Caco-2 (cell line): ENCODE data around the gene PNMA5. TPM values are rescaled to one million over a fixed set of nuclear protein-coding genes. Genes with fewer than 3 reads are reported as not detected.

Source experiments
- Bru-seq: library from RNA; stranded (reverse); fragments of 400-500 nt; gene quantifications from one replicate; lab custom pipeline; 2021; lab: Mats Ljungman, UMichigan
- BruChase-seq, 2 experiments: library from RNA; stranded (reverse); fragments of 400-500 nt; gene quantifications; one replicate each; lab custom pipeline; 2021; lab: Mats Ljungman, UMichigan
- BruUV-seq: library from RNA; stranded (reverse); fragments of 400-500 nt; replicated peaks from 2 replicates; lab custom pipeline; 2021; lab: Mats Ljungman, UMichigan
- CTCF ChIA-PET: fragments of 300-600 bp; sonication (Branson Sonifier 250); formaldehyde crosslinking; loops from one replicate; lab custom pipeline; 2022; ENCODE audit warnings: antibody characterized with exemption; lab: Charles Lee
- POLR2A ChIA-PET: fragments of 300-600 bp; sonication (Branson Sonifier 250); formaldehyde crosslinking; loops from one replicate; lab custom pipeline; 2022; ENCODE audit warnings: antibody characterized with exemption; lab: Charles Lee
- DNase-seq, 2 experiments: peaks; one replicate each; pipeline versions ENCODE4 v3.0.0 to v3.0.0-alpha.2; 2020 to 2022
- H3K27me3 ChIP-seq: replicated peaks from 2 replicates; pipeline ENCODE4 v1.6.0; 2011; ENCODE audit warnings: low read length; ENCODE audit not compliant: control insufficient read depth, insufficient read depth
- H3K36me3 ChIP-seq: 2 replicates; pipeline ENCODE4 v1.5.1; 2011; ENCODE audit warnings: low read length; ENCODE audit not compliant: control insufficient read depth, insufficient read depth
- H3K4me1 ChIP-seq: fragments of 250-450 bp; sonication (Bioruptor Pico); 2 replicates; pipeline ENCODE4 v1.5.1; 2020; ENCODE audit warnings: mild to moderate bottlenecking
- H3K4me3 ChIP-seq: 2 replicates; pipeline ENCODE4 v1.5.1; 2011; ENCODE audit warnings: low read depth, mild to moderate bottlenecking, control low read depth, low read length
- H3K9me3 ChIP-seq: fragments of 250-450 bp; sonication (Bioruptor Pico); 2 replicates; pipeline ENCODE4 v1.5.1; 2020; ENCODE audit warnings: mild to moderate bottlenecking, moderate library complexity
- H3K27ac Mint-ChIP-seq: one replicate; pipeline ENCODE4 v1.8.0; 2022; ENCODE audit warnings: mixed read lengths; ENCODE audit not compliant: unreplicated experiment
- H3K27me3 Mint-ChIP-seq: one replicate; pipeline ENCODE4 v1.8.0; 2022; ENCODE audit warnings: mixed read lengths; ENCODE audit not compliant: insufficient read depth, unreplicated experiment
- H3K36me3 Mint-ChIP-seq: one replicate; pipeline ENCODE4 v1.8.0; 2022; ENCODE audit warnings: mild to moderate bottlenecking, mixed read lengths; ENCODE audit not compliant: insufficient read depth, unreplicated experiment
- H3K4me1 Mint-ChIP-seq: one replicate; pipeline ENCODE4 v1.8.0; 2022; ENCODE audit warnings: low read depth, mixed read lengths; ENCODE audit not compliant: unreplicated experiment
- H3K4me3 Mint-ChIP-seq: one replicate; pipeline ENCODE4 v1.8.0; 2022; ENCODE audit warnings: mild to moderate bottlenecking, moderate library complexity, mixed read lengths; ENCODE audit not compliant: unreplicated experiment
- H3K9me3 Mint-ChIP-seq: one replicate; pipeline ENCODE4 v1.8.0; 2022; ENCODE audit warnings: mixed read lengths; ENCODE audit not compliant: unreplicated experiment
- intact Hi-C: fragments of 100-400 bp; cut with micrococcal nuclease; formaldehyde crosslinking; loops from one replicate; pipeline ENCODE4 v1.10.0; 2022; ENCODE audit not compliant: unreplicated experiment
- long read RNA-seq: library from polyadenylated mRNA; stranded (forward); transcript quantifications from one replicate; pipeline ENCODE4 v2.0.0, GENCODE V29; 2022
- total RNA-seq: library from RNA; stranded (reverse); gene quantifications from 2 replicates; pipeline ENCODE4 v1.2.3, GENCODE V29; 2022
- TF ChIP-seq, protein P1 (sequence below), 2 experiments: fragments of 200-600 bp in 1 of 2; IDR thresholded peaks; 1 replicate in 1 of 2; 2 replicates in 1 of 2; pipeline versions ENCODE4 v1.5.1 to v1.8.0; 2011 to 2022; ENCODE audit warnings: antibody characterized with exemption in 1 of 2, control low read depth in 1 of 2, inconsistent platforms in 1 of 2, low read depth in 1 of 2, low read length in 1 of 2, mild to moderate bottlenecking in 1 of 2, moderate library complexity in 1 of 2; ENCODE audit not compliant: insufficient read depth in 1 of 2, severe bottlenecking in 1 of 2, unreplicated experiment in 1 of 2

PNMA5 gene
- total RNA-seq = not detected in 2 replicates
- Bru-seq, nascent RNA = not detected
- BruChase-seq, experiment 1, labeled RNA remaining after a 2-hour chase = percentile 11 among the genes with signal in this experiment
- percentile 12 among the genes with signal in this experiment for BruChase-seq, experiment 2, labeled RNA remaining after a 6-hour chase
- long read RNA-seq = 0 reads

DNA sequence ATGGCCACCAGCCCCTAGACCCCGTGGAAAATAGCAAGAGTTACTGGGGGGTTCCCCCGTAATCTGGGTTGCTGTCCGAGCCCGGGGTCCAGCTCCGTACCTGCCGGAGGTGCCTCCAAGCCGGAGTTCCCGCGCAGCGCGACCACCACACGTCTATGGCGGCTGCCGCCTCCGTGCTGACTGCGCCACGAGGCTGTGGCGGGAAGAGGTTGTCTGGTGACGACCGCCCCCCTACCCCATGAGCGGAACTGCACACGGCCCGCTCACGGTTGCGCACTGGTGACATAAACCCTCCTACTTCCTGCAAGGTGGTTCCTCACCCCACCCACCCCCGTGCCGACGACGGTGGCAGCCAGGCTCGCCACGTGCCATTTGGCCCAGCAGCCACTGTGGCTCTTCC lies at the start of gene PNMA5:
Gene PNMA5 (minus strand): TSS at position 184 of the 400 bp plus-strand sequence. CDS start 2,518 bp downstream, outside the sequence.
- Mint-ChIP-seq H3K4me1 (no peaks in the 10 kb centered on the region), H3K27me3 (no peaks in the 10 kb centered on the region), H3K9me3 (no peaks in the 10 kb centered on the region), H3K36me3 (no peaks in the 10 kb centered on the region), H3K27ac (no peak within 1 kb of the TSS), H3K4me3 (no peak within 1 kb of the TSS)
- ChIA-PET CTCF (no interaction called here), POLR2A (no interaction called here)
- Histone ChIP-seq H3K9me3 (no peaks in the 10 kb centered on the region), H3K27me3 (no peaks in the 10 kb centered on the region), H3K4me3 (no peak within 1 kb of the TSS), H3K36me3 (no peaks in the 10 kb centered on the region), H3K4me1 (no peaks in the 10 kb centered on the region)
- DNase-seq = no peak
- no TSS peak for BruUV-seq
- TF ChIP-seq, protein P1, sequence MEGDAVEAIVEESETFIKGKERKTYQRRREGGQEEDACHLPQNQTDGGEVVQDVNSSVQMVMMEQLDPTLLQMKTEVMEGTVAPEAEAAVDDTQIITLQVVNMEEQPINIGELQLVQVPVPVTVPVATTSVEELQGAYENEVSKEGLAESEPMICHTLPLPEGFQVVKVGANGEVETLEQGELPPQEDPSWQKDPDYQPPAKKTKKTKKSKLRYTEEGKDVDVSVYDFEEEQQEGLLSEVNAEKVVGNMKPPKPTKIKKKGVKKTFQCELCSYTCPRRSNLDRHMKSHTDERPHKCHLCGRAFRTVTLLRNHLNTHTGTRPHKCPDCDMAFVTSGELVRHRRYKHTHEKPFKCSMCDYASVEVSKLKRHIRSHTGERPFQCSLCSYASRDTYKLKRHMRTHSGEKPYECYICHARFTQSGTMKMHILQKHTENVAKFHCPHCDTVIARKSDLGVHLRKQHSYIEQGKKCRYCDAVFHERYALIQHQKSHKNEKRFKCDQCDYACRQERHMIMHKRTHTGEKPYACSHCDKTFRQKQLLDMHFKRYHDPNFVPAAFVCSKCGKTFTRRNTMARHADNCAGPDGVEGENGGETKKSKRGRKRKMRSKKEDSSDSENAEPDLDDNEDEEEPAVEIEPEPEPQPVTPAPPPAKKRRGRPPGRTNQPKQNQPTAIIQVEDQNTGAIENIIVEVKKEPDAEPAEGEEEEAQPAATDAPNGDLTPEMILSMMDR (IDR thresholded peaks at IDR 0.05; ENCODE audit: insufficient read depth in 1 of 2, low read depth in 1 of 2, low read length in 1 of 2, severe bottlenecking in 1 of 2, unreplicated experiment in 1 of 2) = no peak
- intact Hi-C loops = no loop called here

DNA sequence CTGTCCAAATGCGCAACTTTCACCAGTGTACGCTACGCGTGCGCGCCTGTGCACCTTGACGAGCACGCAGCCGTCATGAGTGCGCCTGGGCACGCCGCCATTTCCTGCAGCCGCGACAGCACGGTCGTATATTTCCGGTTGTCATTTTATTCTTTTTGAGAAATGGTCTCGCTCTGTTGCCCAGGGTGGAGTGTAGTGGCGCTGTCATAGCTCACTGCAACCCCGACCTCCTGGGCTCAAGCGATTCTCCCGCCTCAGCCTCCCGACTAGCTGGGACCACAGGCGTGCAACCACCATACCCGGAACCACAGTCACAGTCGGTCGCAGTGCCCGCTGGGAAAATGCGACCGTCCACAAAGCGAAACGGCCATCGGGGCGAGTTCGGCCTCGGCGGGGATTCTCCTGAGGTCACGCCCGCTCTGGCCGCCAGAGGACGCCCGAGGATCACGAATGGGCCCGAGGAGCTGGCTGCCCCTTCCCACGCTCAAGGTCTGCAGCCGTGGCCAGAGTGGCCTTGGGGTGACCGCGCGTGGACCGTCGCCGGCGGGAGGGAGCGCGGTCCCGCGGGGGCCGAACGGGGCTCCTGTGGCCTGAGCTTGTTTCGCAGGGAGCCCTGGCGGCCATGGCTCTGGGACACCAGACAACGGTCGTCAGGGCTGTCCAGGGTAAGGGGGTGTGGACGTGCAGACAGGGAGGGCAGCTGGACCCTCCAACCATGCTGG lies 38.6 kb upstream of the PNMA5 start:
- intact Hi-C loops = loop anchor here (2.0 to 10.0 kb wide), 2 partner anchors 74 to 402 kb away; no protein-coding TSS in a partner anchor
- Mint-ChIP-seq H3K4me3 (peak overlapping the region; percentile 42), H3K36me3 (no peaks in the 10 kb centered on the region), H3K4me1 (no peaks in the 10 kb centered on the region), H3K9me3 (no peaks in the 10 kb centered on the region), H3K27me3 (peaks cover 6% of the 10 kb centered on the region), H3K27ac (no peak overlapping the region)
- H3K9me3 ChIP-seq = no peaks in the 10 kb centered on the region
- no TSS peak for BruUV-seq
- H3K4me3 ChIP-seq = peak overlapping the region; percentile 17; the same call in 1 of the 2 replicates
- TF ChIP-seq, protein P1 (IDR thresholded peaks at IDR 0.05; ENCODE audit: insufficient read depth in 1 of 2, low read depth in 1 of 2, low read length in 1 of 2, severe bottlenecking in 1 of 2, unreplicated experiment in 1 of 2) = peak; percentile 65 to 83
- H3K36me3 ChIP-seq = no peaks in the 10 kb centered on the region
- H3K27me3 ChIP-seq = no peaks in the 10 kb centered on the region
- ChIA-PET CTCF (no interaction called here), POLR2A (no interaction called here)
- no peaks in the 10 kb centered on the region; the same call in 1 of the 2 replicates for H3K4me1 ChIP-seq
- peak; percentile 54 to 77 for DNase-seq

DNA sequence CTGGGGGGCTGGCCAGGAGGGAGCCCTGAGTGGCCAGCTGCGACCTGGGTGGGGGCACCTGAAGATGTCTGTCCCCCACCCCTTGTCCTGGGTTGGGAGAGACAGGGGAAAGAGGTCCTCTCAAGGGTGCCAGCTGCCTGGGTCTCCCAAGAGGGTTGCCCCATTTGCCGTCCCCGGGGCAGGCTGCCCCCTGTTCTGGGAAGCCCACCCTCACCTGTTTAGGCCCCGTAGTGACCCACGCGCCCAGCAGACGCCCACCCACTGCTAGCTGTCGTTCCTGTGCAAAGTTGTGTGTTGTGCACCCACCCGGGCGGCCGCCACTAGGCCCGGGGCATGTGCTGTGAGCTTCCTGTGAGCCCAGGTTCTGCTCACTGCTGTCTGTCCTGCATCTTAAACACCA lies 36.9 kb upstream of the PNMA5 start:
- no peaks in the 10 kb centered on the region for H3K4me1 Mint-ChIP-seq
- no peaks in the 10 kb centered on the region for H3K36me3 ChIP-seq
- H3K27me3 Mint-ChIP-seq = peaks cover 6% of the 10 kb centered on the region
- CTCF ChIA-PET = no interaction called here
- no peak overlapping the region for H3K4me3 Mint-ChIP-seq
- intact Hi-C loops = loop anchor here (10.0 kb wide), 1 partner anchor 404 kb away; no protein-coding TSS in a partner anchor
- no TSS peak for BruUV-seq
- no peaks in the 10 kb centered on the region for H3K9me3 Mint-ChIP-seq
- H3K36me3 Mint-ChIP-seq = no peaks in the 10 kb centered on the region
- no peak overlapping the region for H3K27ac Mint-ChIP-seq
- H3K9me3 ChIP-seq = no peaks in the 10 kb centered on the region
- DNase-seq = no peak
- no peaks in the 10 kb centered on the region for H3K27me3 ChIP-seq
- TF ChIP-seq, protein P1 (IDR thresholded peaks at IDR 0.05; ENCODE audit: insufficient read depth in 1 of 2, low read depth in 1 of 2, low read length in 1 of 2, severe bottlenecking in 1 of 2, unreplicated experiment in 1 of 2) = no peak
- POLR2A ChIA-PET = no interaction called here
- H3K4me1 ChIP-seq = no peaks in the 10 kb centered on the region; the same call in 1 of the 2 replicates
- no peak overlapping the region for H3K4me3 ChIP-seq
